Vagina (tissue), 2 donors: ENCODE measurements around the gene PLSCR1. TPM values are rescaled to one million over a fixed set of nuclear protein-coding genes. Genes with fewer than 3 reads are reported as not detected.

Experiments
- DNase-seq, 2 donors: peaks; one replicate each; pipeline ENCODE4 v3.0.0-alpha.2; 2017; ENCODE audit errors: extremely low spot score in 2 of 2
- H3K27ac ChIP-seq: fragments of 200-600 bp; sonication (generic); one replicate; pipeline ENCODE4 v1.5.1; 2019
- H3K27me3 ChIP-seq: fragments of 200-600 bp; sonication (generic); one replicate; pipeline ENCODE4 v1.5.1; 2019
- H3K36me3 ChIP-seq, 2 donors: fragments of 200-600 bp; sonication (generic); one replicate each; pipeline ENCODE4 v1.5.1; 2017 to 2019
- H3K4me1 ChIP-seq: fragments of 200-600 bp; sonication (generic); one replicate; pipeline ENCODE4 v1.5.1; 2019
- H3K4me3 ChIP-seq, 2 donors: fragments of 200-600 bp; sonication (generic); 1 replicate in 1 of 2; 2 replicates in 1 of 2; pipeline ENCODE4 v1.5.1; 2016 to 2019
- H3K9me3 ChIP-seq: fragments of 200-600 bp; sonication (generic); one replicate; pipeline ENCODE4 v1.5.1; 2019
- POLR2A ChIP-seq, 2 donors: fragments of 450-650 bp; IDR thresholded peaks; one replicate each; pipeline ENCODE4 v1.6.1; 2017; ENCODE audit warnings: antibody characterized with exemption in 2 of 2, mild to moderate bottlenecking in 2 of 2, moderate library complexity in 2 of 2
- POLR2AphosphoS5 ChIP-seq, 2 donors: sonication (generic); formaldehyde crosslinking; IDR thresholded peaks; one replicate each; pipeline ENCODE4 v1.9.0; 2017; ENCODE audit warnings: antibody characterized with exemption in 2 of 2, mild to moderate bottlenecking in 2 of 2, low read depth in 1 of 2; ENCODE audit not compliant: insufficient read depth in 1 of 2
- intact Hi-C: fragments of 100-400 bp; cut with DNase I; formaldehyde crosslinking; loops from one replicate; pipeline ENCODE4 v1.15.1; 2023
- total RNA-seq: library from RNA; depleted of rRNA; stranded (reverse); fragments of >200 nt; gene quantifications from one replicate; pipeline ENCODE4 v1.2.3, GENCODE V29; 2016
- TF ChIP-seq, protein P1 (sequence below), 3 experiments: fragments of 450-650 bp in 2 of 3; fragments of 200-600 bp in 1 of 3; sonication (generic) in 1 of 3; IDR thresholded peaks; one replicate each; pipeline ENCODE4 v1.5.1; 2017 to 2019; ENCODE audit warnings: antibody characterized with exemption in 3 of 3, mild to moderate bottlenecking in 2 of 3, moderate library complexity in 2 of 3

PLSCR1 gene
- total RNA-seq, 1 donor from 2014 or later: 78.1 TPM

DNA sequence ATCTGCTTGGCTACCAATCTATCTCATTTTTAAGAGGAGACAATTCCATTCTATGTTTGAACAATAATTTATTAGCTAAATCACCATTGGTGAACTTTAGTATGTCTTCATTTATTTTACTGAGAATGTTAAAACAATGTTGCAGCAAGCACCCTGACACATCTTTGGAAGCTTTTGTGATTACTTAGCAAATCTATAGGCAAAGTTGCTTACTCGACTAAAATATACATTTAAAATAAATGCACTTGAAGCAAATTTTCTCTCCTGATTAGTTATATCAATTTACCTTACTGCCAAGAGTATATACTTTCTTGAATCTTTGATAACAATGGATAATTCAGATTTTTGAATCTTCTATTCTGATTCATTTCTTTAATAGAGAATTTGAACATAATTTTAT is 29.8 kb upstream of the PLSCR1 start:
- H3K36me3 ChIP-seq: no peaks in the 10 kb centered on the region
- intact Hi-C loops: no loop called here

DNA sequence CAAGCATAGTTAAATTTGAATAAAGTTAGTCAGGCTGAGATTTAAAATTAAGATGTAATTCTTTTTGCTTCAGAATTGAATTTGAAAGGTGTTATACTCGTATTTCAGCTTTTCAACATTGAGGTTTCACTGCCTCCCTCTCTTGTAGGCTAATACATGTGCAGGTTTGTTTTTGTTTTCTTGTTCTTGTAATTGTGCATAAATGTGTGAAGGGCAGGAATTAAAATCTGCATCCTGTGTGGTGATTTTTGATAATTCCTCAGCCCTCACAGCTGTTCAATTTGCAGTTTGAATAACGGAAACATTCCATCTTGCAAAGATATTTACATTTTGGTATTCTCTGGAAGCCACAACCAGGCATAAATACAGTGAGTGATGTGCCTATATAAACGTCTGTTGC is 24.9 kb upstream of the PLSCR1 start:
- Histone ChIP-seq H3K36me3 (no peaks in the 10 kb centered on the region), H3K4me3 (no peak overlapping the region), H3K9me3 (no peaks in the 10 kb centered on the region), H3K4me1 (no peaks in the 10 kb centered on the region), H3K27ac (no peak overlapping the region), H3K27me3 (no peaks in the 10 kb centered on the region)
- intact Hi-C loops: no loop called here
- no peak for DNase-seq
- TF ChIP-seq POLR2A (IDR thresholded peaks at IDR 0.05) (no peak), POLR2AphosphoS5 (IDR thresholded peaks at IDR 0.05; ENCODE audit: insufficient read depth in 1 of 2, low read depth in 1 of 2) (no peak)
- TF ChIP-seq, protein P1, sequence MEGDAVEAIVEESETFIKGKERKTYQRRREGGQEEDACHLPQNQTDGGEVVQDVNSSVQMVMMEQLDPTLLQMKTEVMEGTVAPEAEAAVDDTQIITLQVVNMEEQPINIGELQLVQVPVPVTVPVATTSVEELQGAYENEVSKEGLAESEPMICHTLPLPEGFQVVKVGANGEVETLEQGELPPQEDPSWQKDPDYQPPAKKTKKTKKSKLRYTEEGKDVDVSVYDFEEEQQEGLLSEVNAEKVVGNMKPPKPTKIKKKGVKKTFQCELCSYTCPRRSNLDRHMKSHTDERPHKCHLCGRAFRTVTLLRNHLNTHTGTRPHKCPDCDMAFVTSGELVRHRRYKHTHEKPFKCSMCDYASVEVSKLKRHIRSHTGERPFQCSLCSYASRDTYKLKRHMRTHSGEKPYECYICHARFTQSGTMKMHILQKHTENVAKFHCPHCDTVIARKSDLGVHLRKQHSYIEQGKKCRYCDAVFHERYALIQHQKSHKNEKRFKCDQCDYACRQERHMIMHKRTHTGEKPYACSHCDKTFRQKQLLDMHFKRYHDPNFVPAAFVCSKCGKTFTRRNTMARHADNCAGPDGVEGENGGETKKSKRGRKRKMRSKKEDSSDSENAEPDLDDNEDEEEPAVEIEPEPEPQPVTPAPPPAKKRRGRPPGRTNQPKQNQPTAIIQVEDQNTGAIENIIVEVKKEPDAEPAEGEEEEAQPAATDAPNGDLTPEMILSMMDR (IDR thresholded peaks at IDR 0.05): no peak

More for the DNA sequence above, 29.8 kb upstream of the PLSCR1 start:
- no peak for DNase-seq
- Histone ChIP-seq H3K27me3 (no peaks in the 10 kb centered on the region), H3K9me3 (no peaks in the 10 kb centered on the region), H3K4me3 (no peak overlapping the region), H3K27ac (no peak overlapping the region), H3K4me1 (no peaks in the 10 kb centered on the region)
- no peak for TF ChIP-seq POLR2A (IDR thresholded peaks at IDR 0.05)
- TF ChIP-seq, protein P1 (IDR thresholded peaks at IDR 0.05): no peak
- TF ChIP-seq POLR2AphosphoS5 (IDR thresholded peaks at IDR 0.05; ENCODE audit: insufficient read depth in 1 of 2, low read depth in 1 of 2): no peak

DNA sequence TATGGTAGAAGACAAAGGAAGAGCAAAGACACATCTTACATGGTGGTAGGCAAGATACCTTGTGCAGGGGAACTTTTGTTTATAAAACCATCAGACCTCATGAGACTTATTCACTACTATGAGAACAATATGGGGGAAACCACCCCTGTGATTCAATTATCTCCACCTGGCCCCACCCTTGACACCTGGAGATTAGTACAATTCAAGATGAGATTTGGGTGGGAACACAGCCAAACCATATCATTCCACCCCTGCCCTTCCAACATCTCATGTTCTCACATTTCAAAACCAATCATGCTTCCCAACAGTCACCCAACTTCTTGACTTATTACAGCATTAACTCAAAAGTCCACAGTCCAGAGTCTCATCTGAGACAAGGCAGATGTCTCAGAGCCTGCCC is 21.7 kb upstream of the PLSCR1 start:
- TF ChIP-seq POLR2A (IDR thresholded peaks at IDR 0.05): no peak
- TF ChIP-seq, protein P1 (IDR thresholded peaks at IDR 0.05): no peak
- TF ChIP-seq POLR2AphosphoS5 (IDR thresholded peaks at IDR 0.05; ENCODE audit: insufficient read depth in 1 of 2, low read depth in 1 of 2): no peak
- Histone ChIP-seq H3K36me3 (no peaks in the 10 kb centered on the region), H3K4me3 (no peak overlapping the region), H3K27ac (no peak overlapping the region), H3K27me3 (no peaks in the 10 kb centered on the region), H3K9me3 (no peaks in the 10 kb centered on the region), H3K4me1 (no peaks in the 10 kb centered on the region)
- no peak for DNase-seq
- intact Hi-C loops: no loop called here

DNA sequence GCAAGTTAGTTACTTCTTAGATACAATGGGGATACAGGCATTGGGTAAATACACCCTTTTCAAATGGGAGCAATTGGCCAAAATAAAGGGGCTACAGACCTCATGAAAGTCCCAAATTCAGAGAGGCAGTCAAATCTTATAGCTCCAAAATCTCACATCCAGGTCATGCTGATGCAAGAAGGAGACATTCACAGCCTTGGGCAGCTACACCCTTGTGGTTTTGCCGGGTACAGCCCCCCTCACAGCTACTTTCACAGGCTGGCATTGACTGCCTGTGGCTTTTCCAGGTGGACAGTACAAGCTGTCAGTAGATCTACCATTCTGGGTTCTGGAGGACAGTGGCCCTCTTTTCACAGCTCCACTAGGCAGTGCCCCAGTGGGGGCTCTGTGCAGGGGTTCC is 17.5 kb upstream of the PLSCR1 start:
- Histone ChIP-seq H3K4me3 (no peak overlapping the region), H3K27me3 (no peaks in the 10 kb centered on the region), H3K4me1 (no peaks in the 10 kb centered on the region), H3K9me3 (no peaks in the 10 kb centered on the region), H3K27ac (no peak overlapping the region), H3K36me3 (no peaks in the 10 kb centered on the region)
- no peak for DNase-seq
- intact Hi-C loops: no loop called here
- TF ChIP-seq, protein P1 (IDR thresholded peaks at IDR 0.05): no peak
- TF ChIP-seq POLR2A (IDR thresholded peaks at IDR 0.05) (no peak), POLR2AphosphoS5 (IDR thresholded peaks at IDR 0.05; ENCODE audit: insufficient read depth in 1 of 2, low read depth in 1 of 2) (no peak)

DNA sequence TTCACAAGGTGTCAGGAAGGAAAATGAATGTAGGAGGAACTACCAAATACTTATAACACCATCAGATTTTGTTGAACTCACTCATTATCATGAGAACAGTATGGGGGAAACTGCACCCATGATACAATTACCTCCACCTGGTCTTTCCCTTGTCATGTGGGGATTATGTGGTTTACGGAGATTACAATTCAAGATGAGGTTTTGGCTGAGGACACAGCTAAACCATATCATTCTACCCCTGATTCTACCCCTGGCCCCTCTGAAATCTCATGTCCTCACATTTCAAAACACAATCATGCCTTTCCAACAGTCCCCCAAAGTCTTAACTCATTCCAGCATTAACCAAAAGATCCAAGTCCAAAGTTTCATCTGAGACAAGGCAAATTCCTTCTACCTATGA is 17.1 kb upstream of the PLSCR1 start:
- Histone ChIP-seq H3K27ac (no peak overlapping the region), H3K4me3 (no peak overlapping the region), H3K36me3 (no peaks in the 10 kb centered on the region), H3K27me3 (no peaks in the 10 kb centered on the region), H3K4me1 (no peaks in the 10 kb centered on the region), H3K9me3 (no peaks in the 10 kb centered on the region)
- TF ChIP-seq, protein P1 (IDR thresholded peaks at IDR 0.05): no peak
- TF ChIP-seq POLR2A (IDR thresholded peaks at IDR 0.05) (no peak), POLR2AphosphoS5 (IDR thresholded peaks at IDR 0.05; ENCODE audit: insufficient read depth in 1 of 2, low read depth in 1 of 2) (no peak)
- intact Hi-C loops: no loop called here
- no peak for DNase-seq
